OCI-LY3 (cell line): ENCODE measurements around the gene IKZF2.

ENCODE experiments used
- H2AFZ ChIP-seq: fragments of 200-600, 300-600 bp; shearing (Covaris generic); 2 replicates; pipeline ENCODE4 v1.6.0; 2014; ENCODE audit warnings: antibody characterized with exemption, low read depth, low read length
- H3K27ac ChIP-seq: fragments of 200-600, 300-600 bp; sonication (generic); 2 replicates; pipeline ENCODE4 v1.5.1; 2014; ENCODE audit warnings: mild to moderate bottlenecking, low read length, moderate library complexity, mixed read lengths
- H3K27me3 ChIP-seq: fragments of 200-600, 300-600 bp; sonication (generic); 2 replicates; pipeline ENCODE4 v1.6.1; 2014; ENCODE audit warnings: low read depth, low read length, mixed read lengths
- H3K36me3 ChIP-seq: fragments of 200-600, 300-600 bp; sonication (generic); replicated peaks from 2 replicates; pipeline ENCODE3; 2014; ENCODE audit warnings: low read depth, low read length, mixed read lengths
- H3K4me1 ChIP-seq: fragments of 300-600, 200-600 bp; sonication (generic); 2 replicates; pipeline ENCODE4 v1.6.1; 2014; ENCODE audit warnings: low read length, mixed read lengths
- H3K4me2 ChIP-seq: fragments of 200-600, 300-600 bp; sonication (generic); 2 replicates; pipeline ENCODE4 v1.6.1; 2014; ENCODE audit warnings: low read length, mixed read lengths
- H3K4me3 ChIP-seq: fragments of 300-600, 200-600 bp; sonication (generic); 2 replicates; pipeline ENCODE4 v1.5.1; 2014; ENCODE audit warnings: antibody characterized with exemption, mild to moderate bottlenecking, low read length, moderate library complexity
- H3K79me2 ChIP-seq: fragments of 300-600, 200-600 bp; shearing (Covaris generic); 2 replicates; pipeline ENCODE4 v1.6.1; 2014; ENCODE audit warnings: mild to moderate bottlenecking, low read length, mixed read lengths
- H3K9ac ChIP-seq: fragments of 300-600, 200-600 bp; shearing (Covaris generic); 2 replicates; pipeline ENCODE4 v1.6.0; 2014; ENCODE audit warnings: mild to moderate bottlenecking, low read length, moderate library complexity
- H3K9me3 ChIP-seq: fragments of 200-600, 300-600 bp; shearing (Covaris generic); 2 replicates; pipeline ENCODE4 v1.6.1; 2014; ENCODE audit warnings: low read length, mixed read lengths; ENCODE audit not compliant: insufficient read depth
- H4K20me1 ChIP-seq: fragments of 200-600, 300-600 bp; sonication (generic); 2 replicates; pipeline ENCODE4 v1.6.1; 2016; ENCODE audit warnings: low read length, mixed read lengths; ENCODE audit not compliant: insufficient read depth
- CTCF ChIP-seq: fragments of 200-600, 300-600 bp; sonication (generic); IDR thresholded peaks from 2 replicates; pipeline ENCODE4 v1.5.1; 2014; ENCODE audit warnings: antibody characterized with exemption, low read length, low read depth
- EZH2phosphoT487 ChIP-seq: fragments of 200-600 bp; shearing (Covaris generic); IDR thresholded peaks from 2 replicates; pipeline ENCODE4 v1.6.1; 2018; ENCODE audit warnings: antibody characterized with exemption, mixed run types, low read depth

The IKZF2 gene

GRCh38 chr2:212968284-212969081, 182.9 kb downstream of the IKZF2 start:
- Histone ChIP-seq H3K4me2 (no peak overlapping the region), H3K27ac (no peak overlapping the region), H4K20me1 (no peaks in the 10 kb centered on the region), H3K9me3 (no peaks in the 10 kb centered on the region), H3K4me3 (no peak overlapping the region), H2AFZ (no peak overlapping the region), H3K27me3 (no peaks in the 10 kb centered on the region), H3K79me2 (no peaks in the 10 kb centered on the region), H3K36me3 (no peaks in the 10 kb centered on the region), H3K4me1 (no peaks in the 10 kb centered on the region), H3K9ac (no peak overlapping the region)
- TF ChIP-seq CTCF, result no peak
- no peak for TF ChIP-seq EZH2phosphoT487

DNA sequence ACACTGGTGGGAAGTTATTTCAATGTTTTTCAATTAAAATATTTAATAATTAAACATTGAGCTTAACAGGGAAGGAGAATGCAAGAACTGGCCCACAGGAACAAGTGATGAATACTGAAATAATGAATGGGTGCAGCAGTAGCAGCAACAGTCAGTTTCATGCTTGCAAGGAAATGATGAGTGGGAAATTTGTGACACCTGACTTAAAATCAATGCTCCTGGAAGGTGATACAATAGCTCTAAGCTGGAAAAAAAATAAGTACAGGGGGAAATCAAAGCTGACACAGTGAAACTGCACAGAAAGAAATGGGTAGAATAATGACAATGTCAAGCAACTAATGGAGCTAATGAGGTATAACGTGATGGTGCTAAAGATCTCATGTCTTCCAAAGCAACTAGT, 184.5 kb downstream of the IKZF2 start:
- Histone ChIP-seq H3K4me1 (no peaks in the 10 kb centered on the region), H4K20me1 (no peaks in the 10 kb centered on the region), H3K9me3 (no peaks in the 10 kb centered on the region), H3K79me2 (no peaks in the 10 kb centered on the region), H3K9ac (no peak overlapping the region), H3K4me3 (no peak overlapping the region), H3K4me2 (no peak overlapping the region), H3K36me3 (no peaks in the 10 kb centered on the region), H2AFZ (no peak overlapping the region), H3K27ac (no peak overlapping the region), H3K27me3 (no peaks in the 10 kb centered on the region)
- TF ChIP-seq CTCF (no peak), EZH2phosphoT487 (no peak)

- H3K4me2 ChIP-seq, result no peak overlapping the region
- H3K9me3 ChIP-seq, result no peaks in the 10 kb centered on the region
- H2AFZ ChIP-seq, result no peak overlapping the region
- H3K9ac ChIP-seq, result no peak overlapping the region
- TF ChIP-seq CTCF (no peak), EZH2phosphoT487 (no peak)
- H3K27me3 ChIP-seq, result no peaks in the 10 kb centered on the region
- H3K36me3 ChIP-seq, result no peaks in the 10 kb centered on the region
- no peaks in the 10 kb centered on the region for H4K20me1 ChIP-seq
- H3K79me2 ChIP-seq, result no peaks in the 10 kb centered on the region
- H3K4me1 ChIP-seq, result no peaks in the 10 kb centered on the region
- no peak overlapping the region for H3K27ac ChIP-seq
- no peak overlapping the region for H3K4me3 ChIP-seq
Measured at GRCh38 chr2:212962691-212963090, 188.7 kb downstream of the IKZF2 start.

GRCh38 chr2:212961255-212961654, 190.2 kb downstream of the IKZF2 start:
- Histone ChIP-seq H2AFZ (no peak overlapping the region), H4K20me1 (no peaks in the 10 kb centered on the region), H3K27me3 (no peaks in the 10 kb centered on the region), H3K4me2 (no peak overlapping the region), H3K4me1 (no peaks in the 10 kb centered on the region), H3K79me2 (no peaks in the 10 kb centered on the region), H3K9ac (no peak overlapping the region), H3K27ac (no peak overlapping the region), H3K4me3 (no peak overlapping the region), H3K36me3 (no peaks in the 10 kb centered on the region), H3K9me3 (no peaks in the 10 kb centered on the region)
- TF ChIP-seq EZH2phosphoT487, result no peak
- TF ChIP-seq CTCF, result no peak
